ENCODE results near the gene CD101. TPM values are rescaled to one million over a fixed set of nuclear protein-coding genes. Genes with fewer than 3 reads are reported as not detected.
"Not testable (repeated sequence)": the region's sequence is repeated elsewhere in the genome, so short reads cannot be mapped to it uniquely, and the experiment has no call there.

Gene CD101
- total RNA-seq, 1 experiment from 2014 or later: 1.2 TPM

DNA sequence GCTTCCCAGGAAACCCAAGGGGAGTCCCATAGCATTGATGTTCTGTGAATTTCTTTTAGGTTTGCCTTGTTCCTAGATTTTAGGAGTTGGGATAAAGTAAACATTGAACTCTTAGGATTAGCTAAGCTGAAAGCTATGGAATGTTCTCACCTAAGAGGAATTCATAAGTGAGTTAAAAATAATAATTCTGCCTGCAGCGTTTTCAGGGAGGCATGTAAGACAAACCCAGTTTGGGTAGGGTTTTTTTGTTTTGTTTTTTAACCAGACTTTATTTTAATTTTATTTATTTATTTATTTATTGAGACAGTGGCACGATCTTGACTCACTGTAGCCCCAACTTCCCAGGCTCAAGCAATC lies 28.9 kb upstream of the CD101 start:
- no peak overlapping the region for H3K4me2 ChIP-seq (ENCODE audit: low read length)
- no peak for DNase-seq (ENCODE audit: low read depth, low spot score)
- no peaks in the 10 kb centered on the region for H3K9me3 ChIP-seq (ENCODE audit: control insufficient read depth in 1 of 2, insufficient read depth in 1 of 2, low read depth in 1 of 2, low read length in 2 of 2)
- no peak overlapping the region for H3K4me3 ChIP-seq (replicated peaks in 1 of 2; ENCODE audit: low read depth in 1 of 2, low read length in 2 of 2)
- CTCF ChIA-PET: no interaction called here
- ATAC-seq: no peak
- RAD21 ChIA-PET (ENCODE audit: low non-redundant PET in 1 of 2, low total read pairs in 2 of 2, uncharacterized antibody in 2 of 2, unreplicated experiment in 2 of 2): no interaction called here
- no peaks in the 10 kb centered on the region for H3K79me2 ChIP-seq (ENCODE audit: insufficient read depth, low read length)
- H3K27me3 ChIP-seq (ENCODE audit: insufficient read depth, low read length): no peaks in the 10 kb centered on the region
- peaks cover 0 to 5% of the 10 kb centered on the region in 2 experiments; a peak in 1 of 4 replicates for H3K36me3 ChIP-seq (ENCODE audit: control insufficient read depth in 1 of 2, insufficient read depth in 2 of 2, low read length in 2 of 2)
- TF ChIP-seq POLR2A (IDR thresholded peaks at IDR 0.05; ENCODE audit: borderline replicate concordance, extremely low read depth, insufficient read depth, insufficient read length) (no peak), ELF1 (IDR thresholded peaks at IDR 0.05; ENCODE audit: borderline replicate concordance, low read depth) (no peak), CBX3 (IDR thresholded peaks at IDR 0.05; ENCODE audit: low read depth) (no peak), EGR1 (IDR thresholded peaks at IDR 0.05; ENCODE audit: low read depth) (no peak)
- TF ChIP-seq, protein P1, sequence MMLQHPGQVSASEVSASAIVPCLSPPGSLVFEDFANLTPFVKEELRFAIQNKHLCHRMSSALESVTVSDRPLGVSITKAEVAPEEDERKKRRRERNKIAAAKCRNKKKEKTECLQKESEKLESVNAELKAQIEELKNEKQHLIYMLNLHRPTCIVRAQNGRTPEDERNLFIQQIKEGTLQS (IDR thresholded peaks at IDR 0.05): no peak
- TF ChIP-seq, protein P2, sequence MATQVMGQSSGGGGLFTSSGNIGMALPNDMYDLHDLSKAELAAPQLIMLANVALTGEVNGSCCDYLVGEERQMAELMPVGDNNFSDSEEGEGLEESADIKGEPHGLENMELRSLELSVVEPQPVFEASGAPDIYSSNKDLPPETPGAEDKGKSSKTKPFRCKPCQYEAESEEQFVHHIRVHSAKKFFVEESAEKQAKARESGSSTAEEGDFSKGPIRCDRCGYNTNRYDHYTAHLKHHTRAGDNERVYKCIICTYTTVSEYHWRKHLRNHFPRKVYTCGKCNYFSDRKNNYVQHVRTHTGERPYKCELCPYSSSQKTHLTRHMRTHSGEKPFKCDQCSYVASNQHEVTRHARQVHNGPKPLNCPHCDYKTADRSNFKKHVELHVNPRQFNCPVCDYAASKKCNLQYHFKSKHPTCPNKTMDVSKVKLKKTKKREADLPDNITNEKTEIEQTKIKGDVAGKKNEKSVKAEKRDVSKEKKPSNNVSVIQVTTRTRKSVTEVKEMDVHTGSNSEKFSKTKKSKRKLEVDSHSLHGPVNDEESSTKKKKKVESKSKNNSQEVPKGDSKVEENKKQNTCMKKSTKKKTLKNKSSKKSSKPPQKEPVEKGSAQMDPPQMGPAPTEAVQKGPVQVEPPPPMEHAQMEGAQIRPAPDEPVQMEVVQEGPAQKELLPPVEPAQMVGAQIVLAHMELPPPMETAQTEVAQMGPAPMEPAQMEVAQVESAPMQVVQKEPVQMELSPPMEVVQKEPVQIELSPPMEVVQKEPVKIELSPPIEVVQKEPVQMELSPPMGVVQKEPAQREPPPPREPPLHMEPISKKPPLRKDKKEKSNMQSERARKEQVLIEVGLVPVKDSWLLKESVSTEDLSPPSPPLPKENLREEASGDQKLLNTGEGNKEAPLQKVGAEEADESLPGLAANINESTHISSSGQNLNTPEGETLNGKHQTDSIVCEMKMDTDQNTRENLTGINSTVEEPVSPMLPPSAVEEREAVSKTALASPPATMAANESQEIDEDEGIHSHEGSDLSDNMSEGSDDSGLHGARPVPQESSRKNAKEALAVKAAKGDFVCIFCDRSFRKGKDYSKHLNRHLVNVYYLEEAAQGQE (IDR thresholded peaks at IDR 0.05; ENCODE audit: low read depth): no peak
- no peak overlapping the region for H3K27ac ChIP-seq (ENCODE audit: low read depth, low read length)
- H3K4me1 ChIP-seq (ENCODE audit: control insufficient read depth in 1 of 2, insufficient read depth in 2 of 2, low read length in 2 of 2): no peaks in the 10 kb centered on the region
- H2AFZ ChIP-seq (ENCODE audit: low read depth, low read length, poor library complexity, severe bottlenecking): no peak overlapping the region
- no TSS peak for BruUV-seq (replicated peaks)
- no peaks in the 10 kb centered on the region for H3K9me2 ChIP-seq (ENCODE audit: insufficient read depth)
- intact Hi-C loops (cut with micrococcal nuclease): no loop called here
- no peak overlapping the region for H3K9ac ChIP-seq (ENCODE audit: low read length)
- H4K20me1 ChIP-seq (ENCODE audit: insufficient read depth): no peaks in the 10 kb centered on the region
- POLR2A ChIA-PET: no interaction called here

DNA sequence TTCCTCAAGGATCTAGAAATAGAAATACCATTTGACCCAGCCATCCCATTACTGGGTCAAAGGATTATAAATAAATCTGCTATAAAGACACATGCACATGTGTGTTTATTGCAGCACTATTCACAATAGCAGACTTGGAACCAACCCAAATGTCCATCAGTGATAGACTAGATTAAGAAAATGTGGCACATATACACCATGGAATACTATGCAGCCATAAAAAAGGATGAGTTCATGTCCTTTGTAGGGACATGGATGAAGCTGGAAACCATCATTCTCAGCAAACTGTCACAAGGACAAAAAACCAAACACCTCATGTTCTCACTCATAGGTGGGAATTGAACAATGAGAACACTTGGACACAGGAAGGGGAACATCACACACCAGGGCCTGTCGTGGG lies 21.3 kb upstream of the CD101 start:
- not testable (repeated sequence) for H3K27ac ChIP-seq (ENCODE audit: low read depth, low read length); BruUV-seq (replicated peaks)

More for the DNA sequence above, 21.3 kb upstream of the CD101 start:
- H3K9me2 ChIP-seq (ENCODE audit: insufficient read depth); H3K27me3 ChIP-seq (ENCODE audit: insufficient read depth, low read length); H3K4me2 ChIP-seq (ENCODE audit: low read length); H3K4me3 ChIP-seq (replicated peaks in 1 of 2; ENCODE audit: low read depth in 1 of 2, low read length in 2 of 2); H3K9me3 ChIP-seq (ENCODE audit: control insufficient read depth in 1 of 2, insufficient read depth in 1 of 2, low read depth in 1 of 2, low read length in 2 of 2); POLR2A ChIA-PET; CTCF ChIA-PET; H3K4me1 ChIP-seq (ENCODE audit: control insufficient read depth in 1 of 2, insufficient read depth in 2 of 2, low read length in 2 of 2); DNase-seq (ENCODE audit: low read depth, low spot score); H3K9ac ChIP-seq (ENCODE audit: low read length); intact Hi-C loops (cut with micrococcal nuclease); H4K20me1 ChIP-seq (ENCODE audit: insufficient read depth); H2AFZ ChIP-seq (ENCODE audit: low read depth, low read length, poor library complexity, severe bottlenecking); H3K79me2 ChIP-seq (ENCODE audit: insufficient read depth, low read length); H3K36me3 ChIP-seq (ENCODE audit: control insufficient read depth in 1 of 2, insufficient read depth in 2 of 2, low read length in 2 of 2); RAD21 ChIA-PET (ENCODE audit: low non-redundant PET in 1 of 2, low total read pairs in 2 of 2, uncharacterized antibody in 2 of 2, unreplicated experiment in 2 of 2); ATAC-seq: not testable (repeated sequence)
